Skin epidermis (tissue), 12 donors: ENCODE results near the gene PROCA1.

Experiments used
- H3K27ac ChIP-seq, 21 experiments: fragments of 200-600 bp; sonication (generic) in 11 of 21; one replicate each; pipeline ENCODE4 v1.5.0; 2020; ENCODE audit warnings: mild to moderate bottlenecking in 3 of 21, inconsistent platforms in 2 of 21, moderate library complexity in 2 of 21
- H3K4me3 ChIP-seq, 7 experiments: fragments of 200-600 bp; sonication (generic) in 2 of 7; one replicate each; pipeline ENCODE4 v1.5.0; 2020; ENCODE audit warnings: inconsistent platforms in 2 of 7, mild to moderate bottlenecking in 2 of 7, moderate library complexity in 1 of 7

Gene PROCA1

GRCh38 chr17:28655160-28655559 is 56.5 kb downstream of the PROCA1 start:
- Histone ChIP-seq H3K4me3 (no peak overlapping the region), H3K27ac (no peak overlapping the region)
